CD8-positive, alpha-beta memory T cell (primary cell): Measurements from ENCODE around the gene DUOX1. TPM values are rescaled to one million over a fixed set of nuclear protein-coding genes. Genes with fewer than 3 reads are reported as not detected.
"Not testable (repeated sequence)": the region's sequence is repeated elsewhere in the genome, so short reads cannot be mapped to it uniquely, and the experiment has no call there.

ENCODE experiments used
- CTCF ChIA-PET: fragments of 350-600 bp; sonication (Branson Sonifier 250); formaldehyde crosslinking; loops from one replicate; lab custom pipeline; 2021; ENCODE audit warnings: antibody characterized with exemption; lab: Charles Lee
- POLR2A ChIA-PET: fragments of 350-600 bp; sonication (Branson Sonifier 250); formaldehyde crosslinking; loops from one replicate; lab custom pipeline; 2021; ENCODE audit warnings: antibody characterized with exemption; lab: Charles Lee
- DNase-seq, 5 donors: peaks; one replicate each; pipeline versions ENCODE4 v3.0.0 to v3.0.0-alpha.2; 2020 to 2022; ENCODE audit warnings: mixed read lengths in 1 of 5
- H3K27ac ChIP-seq: one replicate; pipeline ENCODE4 v1.7.0; 2013; ENCODE audit warnings: low read depth, mild to moderate bottlenecking, low read length, moderate library complexity
- H3K27me3 ChIP-seq: 2 replicates; pipeline ENCODE4 v1.7.0; 2013; ENCODE audit warnings: low read length, mild to moderate bottlenecking; ENCODE audit not compliant: insufficient read depth, poor library complexity, severe bottlenecking
- H3K36me3 ChIP-seq: 2 replicates; pipeline ENCODE4 v1.7.0; 2013; ENCODE audit warnings: mild to moderate bottlenecking, low read length, moderate library complexity; ENCODE audit not compliant: insufficient read depth
- H3K4me1 ChIP-seq: 2 replicates; pipeline ENCODE4 v1.7.0; 2013; ENCODE audit warnings: mild to moderate bottlenecking, low read length, moderate library complexity; ENCODE audit not compliant: insufficient read depth
- H3K4me3 ChIP-seq: 2 replicates; pipeline ENCODE4 v1.7.0; 2013; ENCODE audit warnings: mild to moderate bottlenecking, low read length
- H3K9me3 ChIP-seq: 2 replicates; pipeline ENCODE4 v1.7.0; 2013; ENCODE audit warnings: mild to moderate bottlenecking, low read length
- H3K27ac Mint-ChIP-seq, 8 donors: one replicate each; pipeline ENCODE4 v1.8.0; 2020 to 2021; ENCODE audit warnings: mixed read lengths in 8 of 8, mild to moderate bottlenecking in 6 of 8, inconsistent platforms in 3 of 8, moderate library complexity in 3 of 8
- H3K27me3 Mint-ChIP-seq, 2 donors: one replicate each; pipeline ENCODE4 v1.8.0; 2020 to 2021; ENCODE audit warnings: mixed read lengths in 2 of 2, mild to moderate bottlenecking in 1 of 2, moderate library complexity in 1 of 2
- H3K36me3 Mint-ChIP-seq, 3 donors: one replicate each; pipeline ENCODE4 v1.8.0; 2020 to 2021; ENCODE audit warnings: mixed read lengths in 3 of 3, inconsistent platforms in 1 of 3, mild to moderate bottlenecking in 1 of 3
- H3K4me1 Mint-ChIP-seq, 3 donors: one replicate each; pipeline ENCODE4 v1.8.0; 2020 to 2021; ENCODE audit warnings: mixed read lengths in 3 of 3, inconsistent platforms in 1 of 3, mild to moderate bottlenecking in 1 of 3
- H3K4me3 Mint-ChIP-seq, 7 donors: one replicate each; pipeline ENCODE4 v1.8.0; 2020 to 2021; ENCODE audit warnings: mixed read lengths in 7 of 7, mild to moderate bottlenecking in 6 of 7, moderate library complexity in 4 of 7, inconsistent platforms in 2 of 7
- H3K9me3 Mint-ChIP-seq, 5 donors: one replicate each; pipeline ENCODE4 v1.8.0; 2020 to 2022; ENCODE audit warnings: mixed read lengths in 5 of 5, mild to moderate bottlenecking in 3 of 5, moderate library complexity in 2 of 5, inconsistent platforms in 1 of 5
- polyA plus RNA-seq: library from polyadenylated mRNA; unstranded; fragments of 300-500 nt; fragmentation: Illumina TruSeq; gene quantifications from one replicate; pipeline ENCODE4 v1.2.3, GENCODE V29; 2021
- total RNA-seq, 2 experiments: library from RNA; stranded (reverse); gene quantifications; one replicate each; pipeline ENCODE4 v1.2.3, GENCODE V29; 2021

The DUOX1 gene
- total and polyA plus RNA-seq, 3 experiments from 2014 or later = 0.11 to 1.2 TPM; not detected in 1

DNA sequence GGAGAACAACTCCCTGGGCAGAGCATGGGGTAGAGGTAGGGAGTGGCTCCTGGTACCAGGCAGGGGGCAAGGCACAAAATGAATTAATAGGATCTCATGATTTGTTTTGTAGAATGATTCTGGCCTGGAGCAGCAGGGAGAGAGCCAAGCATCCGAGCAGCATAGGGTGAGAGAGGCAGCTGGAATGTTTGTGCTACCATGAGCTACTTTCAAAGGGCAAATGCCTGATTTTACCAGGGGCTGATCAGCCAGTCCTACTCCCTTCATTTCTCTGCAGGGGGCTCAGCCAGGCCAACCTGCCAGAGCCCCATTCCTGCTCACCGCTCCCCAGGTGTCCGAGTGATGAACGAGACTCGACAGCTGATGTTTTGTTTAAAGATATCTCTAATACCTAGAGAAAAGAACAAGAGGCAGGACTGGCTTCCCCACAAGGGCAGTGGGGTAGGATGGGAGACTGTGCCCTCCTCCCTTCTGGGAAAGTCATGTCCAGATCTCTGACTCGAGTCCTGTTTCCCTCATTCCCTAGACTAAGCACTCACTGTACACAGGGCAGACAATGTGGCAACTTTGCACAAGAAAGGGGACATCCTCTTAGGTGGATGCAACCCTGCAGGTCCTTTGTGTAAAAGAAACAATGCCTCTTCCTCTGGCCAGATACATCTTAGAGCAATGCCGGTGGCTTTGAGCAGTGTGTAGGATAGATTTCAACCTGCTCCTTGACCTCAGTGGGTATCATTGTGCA, 28.7 kb upstream of the DUOX1 start:
- CTCF ChIA-PET = no interaction called here

DNA sequence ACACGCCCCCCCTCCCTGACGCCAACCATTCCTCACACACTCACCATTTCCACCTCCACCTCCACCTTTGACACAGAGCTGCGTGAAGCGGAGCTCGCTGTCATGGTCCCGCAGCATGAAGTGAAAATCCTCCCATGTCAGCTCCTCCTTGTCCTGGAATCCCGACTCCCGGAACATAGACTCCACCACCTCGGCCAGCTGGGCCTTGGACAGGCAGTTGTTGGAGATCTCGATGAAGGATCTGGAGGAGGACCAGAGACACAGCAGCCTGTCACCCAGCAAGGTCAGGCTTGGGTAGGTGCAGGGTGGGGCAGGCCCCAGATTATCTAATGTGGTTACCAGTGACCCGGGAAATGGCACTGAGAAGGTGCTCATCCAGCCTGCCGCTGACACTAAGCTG, 28.0 kb upstream of the DUOX1 start:
- H3K27me3 Mint-ChIP-seq = peaks cover 11 to 26% of the 10 kb centered on the region in 2 donors
- H3K4me3 Mint-ChIP-seq = no peak overlapping the region
- ChIA-PET POLR2A (no interaction called here), CTCF (no interaction called here)
- H3K27ac Mint-ChIP-seq = peak overlapping the region in 1 of 8 donors; percentile 48
- H3K4me3 ChIP-seq = no peak overlapping the region
- no peak for DNase-seq
- no peaks in the 10 kb centered on the region for H3K36me3 ChIP-seq
- H3K9me3 ChIP-seq = no peaks in the 10 kb centered on the region
- no peak overlapping the region for H3K27ac ChIP-seq
- no peaks in the 10 kb centered on the region for H3K27me3 ChIP-seq
- no peaks in the 10 kb centered on the region for H3K4me1 Mint-ChIP-seq
- no peaks in the 10 kb centered on the region for H3K36me3 Mint-ChIP-seq
- H3K9me3 Mint-ChIP-seq = no peaks in the 10 kb centered on the region
- H3K4me1 ChIP-seq = no peaks in the 10 kb centered on the region

More for the DNA sequence above, 28.7 kb upstream of the DUOX1 start:
- Mint-ChIP-seq H3K36me3 (no peaks in the 10 kb centered on the region), H3K4me1 (no peaks in the 10 kb centered on the region), H3K9me3 (no peaks in the 10 kb centered on the region), H3K4me3 (no peak overlapping the region), H3K27ac (no peak overlapping the region), H3K27me3 (peaks cover 10 to 19% of the 10 kb centered on the region in 2 donors)
- DNase-seq = no peak
- no peaks in the 10 kb centered on the region for H3K27me3 ChIP-seq
- no peaks in the 10 kb centered on the region for H3K4me1 ChIP-seq
- H3K4me3 ChIP-seq = no peak overlapping the region
- no peaks in the 10 kb centered on the region for H3K9me3 ChIP-seq
- no peaks in the 10 kb centered on the region for H3K36me3 ChIP-seq
- H3K27ac ChIP-seq = no peak overlapping the region
- POLR2A ChIA-PET = no interaction called here

DNA sequence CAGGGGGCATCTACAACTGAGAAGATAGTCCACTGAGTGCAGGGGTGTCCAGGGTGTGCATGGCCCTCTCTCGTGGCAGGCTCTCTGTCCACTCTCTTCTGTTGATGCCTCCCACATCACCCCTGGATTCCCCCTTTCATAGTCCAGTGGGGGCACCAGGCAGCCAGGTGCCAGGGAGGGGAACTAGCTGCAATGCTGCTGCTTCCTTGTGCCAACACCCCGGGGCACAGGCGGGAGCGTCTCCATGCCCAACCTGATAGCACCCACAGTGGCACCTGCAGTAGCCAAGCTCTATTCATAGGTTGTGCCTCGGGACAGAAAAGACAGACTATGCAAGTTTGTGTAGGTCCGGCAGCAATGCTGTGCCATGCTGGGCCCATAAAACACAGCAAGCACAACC, 27.6 kb upstream of the DUOX1 start:
- no peak for DNase-seq
- Mint-ChIP-seq H3K27ac (no peak overlapping the region), H3K36me3 (no peaks in the 10 kb centered on the region), H3K9me3 (no peaks in the 10 kb centered on the region), H3K4me3 (no peak overlapping the region), H3K27me3 (peaks cover 14 to 30% of the 10 kb centered on the region in 2 donors), H3K4me1 (no peaks in the 10 kb centered on the region)
- Histone ChIP-seq H3K4me3 (no peak overlapping the region), H3K9me3 (no peaks in the 10 kb centered on the region), H3K27ac (no peak overlapping the region), H3K4me1 (no peaks in the 10 kb centered on the region), H3K36me3 (no peaks in the 10 kb centered on the region), H3K27me3 (no peaks in the 10 kb centered on the region)
- CTCF ChIA-PET = no interaction called here
- POLR2A ChIA-PET = no interaction called here

DNA sequence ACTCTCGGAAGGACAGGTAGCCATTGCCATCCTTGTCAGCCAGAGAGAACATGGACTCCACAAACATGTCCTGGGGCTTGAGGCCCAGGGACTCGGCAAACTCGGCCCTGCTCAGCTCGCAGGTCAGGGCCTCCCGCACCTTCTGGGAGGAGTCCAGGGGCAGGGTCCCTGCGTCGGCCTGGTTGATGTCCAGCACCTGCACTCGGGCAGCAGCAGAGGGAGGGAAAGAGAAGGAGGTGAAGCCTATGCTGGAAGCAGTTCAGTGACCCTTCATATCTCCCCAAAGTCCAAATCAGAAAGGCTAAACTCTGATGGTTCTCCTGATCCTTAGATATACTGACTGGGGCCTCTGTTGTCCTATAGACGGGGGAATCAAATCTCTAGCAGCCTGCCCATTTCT, 25.6 kb upstream of the DUOX1 start:
- H3K27ac Mint-ChIP-seq, H3K4me3 Mint-ChIP-seq, DNase-seq, H3K4me1 ChIP-seq, H3K4me1 Mint-ChIP-seq, H3K36me3 ChIP-seq, H3K27me3 ChIP-seq, H3K4me3 ChIP-seq, H3K36me3 Mint-ChIP-seq, CTCF ChIA-PET, POLR2A ChIA-PET, H3K9me3 Mint-ChIP-seq, H3K27ac ChIP-seq, H3K9me3 ChIP-seq: not testable (repeated sequence)
- peaks cover 20 to 44% of the 10 kb centered on the region in 2 donors for H3K27me3 Mint-ChIP-seq

DNA sequence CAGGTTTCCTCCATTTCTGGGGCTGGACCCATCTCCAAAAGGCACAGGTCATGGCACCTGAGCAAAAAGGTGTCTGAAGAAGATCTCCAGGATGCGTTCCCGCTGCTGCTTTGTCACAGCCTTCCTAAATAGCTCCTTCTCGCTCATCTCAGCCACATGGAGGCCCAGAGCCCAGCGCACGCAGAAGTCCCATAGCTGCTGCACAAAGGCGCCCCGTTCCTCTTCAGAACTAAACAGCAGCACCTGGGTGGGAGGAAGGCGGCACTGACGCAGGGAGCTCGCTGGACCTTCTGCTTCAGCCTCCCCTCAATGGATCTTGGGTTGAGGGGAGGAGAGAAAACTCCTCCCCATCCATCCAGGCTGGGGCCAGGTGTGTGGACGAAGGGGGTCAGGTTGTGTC, 24.2 kb upstream of the DUOX1 start:
- Histone ChIP-seq H3K9me3 (no peaks in the 10 kb centered on the region), H3K27ac (no peak overlapping the region), H3K4me1 (no peaks in the 10 kb centered on the region), H3K4me3 (no peak overlapping the region), H3K36me3 (no peaks in the 10 kb centered on the region), H3K27me3 (peaks cover 3% of the 10 kb centered on the region)
- Mint-ChIP-seq H3K27ac (no peak overlapping the region), H3K36me3 (no peaks in the 10 kb centered on the region), H3K9me3 (no peaks in the 10 kb centered on the region), H3K27me3 (peaks cover 28 to 58% of the 10 kb centered on the region in 2 donors), H3K4me1 (peaks cover 0 to 4% (median 0%) of the 10 kb centered on the region in 3 donors), H3K4me3 (no peak overlapping the region)
- DNase-seq = no peak
- ChIA-PET POLR2A (no interaction called here), CTCF (interaction anchor here (1.4 kb wide), 1 partner anchor 12 kb away, joined by 6 read pairs; no protein-coding TSS in a partner anchor)

DNA sequence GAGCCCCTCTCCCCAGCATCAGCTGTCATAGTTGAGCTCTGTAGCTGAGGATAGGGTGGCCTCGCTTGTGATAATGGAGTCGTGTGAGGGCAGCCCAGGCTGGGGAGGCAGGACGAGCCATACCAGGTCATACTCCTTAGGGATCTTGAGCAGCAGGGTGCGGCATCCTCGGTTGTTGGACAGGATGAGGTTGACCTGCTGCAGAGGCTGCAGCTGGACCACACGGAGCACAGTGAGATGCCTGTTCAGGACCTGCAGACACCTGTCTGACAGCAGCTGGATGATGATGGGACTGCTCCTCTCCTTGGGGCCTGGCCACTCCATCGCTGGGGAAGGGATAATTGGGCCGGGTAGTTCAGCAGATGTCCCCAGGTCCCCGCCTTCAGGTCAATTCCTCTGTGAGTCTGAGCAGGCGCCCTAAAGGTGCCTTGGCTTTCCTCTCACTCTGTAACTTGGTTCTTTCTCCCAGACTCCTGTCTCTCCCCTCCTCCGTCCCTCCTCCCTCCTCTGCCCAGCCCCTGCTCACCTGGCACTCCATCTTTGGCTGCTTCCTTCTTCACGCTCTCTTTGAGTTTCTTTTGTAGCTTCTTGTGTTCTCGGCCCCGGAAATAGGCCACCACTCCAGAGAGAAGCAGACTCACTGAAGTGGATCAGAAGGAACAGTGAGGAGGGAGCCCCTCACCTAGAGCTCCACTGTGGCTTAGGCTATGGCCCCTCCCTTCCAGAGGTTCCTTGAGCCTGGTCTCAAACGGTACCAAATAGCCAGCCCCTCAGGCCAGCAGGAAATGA, 23.6 kb upstream of the DUOX1 start:
- Histone ChIP-seq H3K9me3 (no peaks in the 10 kb centered on the region), H3K4me1 (no peaks in the 10 kb centered on the region), H3K4me3 (no peak overlapping the region), H3K27me3 (peaks cover 3% of the 10 kb centered on the region), H3K27ac (no peak overlapping the region), H3K36me3 (no peaks in the 10 kb centered on the region)
- POLR2A ChIA-PET = no interaction called here
- DNase-seq = no peak
- CTCF ChIA-PET = interaction anchor here (1.3 to 1.4 kb wide), 2 partner anchors 12 kb away, joined by 5 to 6 read pairs; no protein-coding TSS in a partner anchor
- no peak overlapping the region for H3K27ac Mint-ChIP-seq
- H3K4me1 Mint-ChIP-seq = peaks cover 0 to 4% (median 0%) of the 10 kb centered on the region in 3 donors
- no peak overlapping the region for H3K4me3 Mint-ChIP-seq
- peaks cover 30 to 59% of the 10 kb centered on the region in 2 donors for H3K27me3 Mint-ChIP-seq
- H3K9me3 Mint-ChIP-seq = no peaks in the 10 kb centered on the region
- no peaks in the 10 kb centered on the region for H3K36me3 Mint-ChIP-seq

DNA sequence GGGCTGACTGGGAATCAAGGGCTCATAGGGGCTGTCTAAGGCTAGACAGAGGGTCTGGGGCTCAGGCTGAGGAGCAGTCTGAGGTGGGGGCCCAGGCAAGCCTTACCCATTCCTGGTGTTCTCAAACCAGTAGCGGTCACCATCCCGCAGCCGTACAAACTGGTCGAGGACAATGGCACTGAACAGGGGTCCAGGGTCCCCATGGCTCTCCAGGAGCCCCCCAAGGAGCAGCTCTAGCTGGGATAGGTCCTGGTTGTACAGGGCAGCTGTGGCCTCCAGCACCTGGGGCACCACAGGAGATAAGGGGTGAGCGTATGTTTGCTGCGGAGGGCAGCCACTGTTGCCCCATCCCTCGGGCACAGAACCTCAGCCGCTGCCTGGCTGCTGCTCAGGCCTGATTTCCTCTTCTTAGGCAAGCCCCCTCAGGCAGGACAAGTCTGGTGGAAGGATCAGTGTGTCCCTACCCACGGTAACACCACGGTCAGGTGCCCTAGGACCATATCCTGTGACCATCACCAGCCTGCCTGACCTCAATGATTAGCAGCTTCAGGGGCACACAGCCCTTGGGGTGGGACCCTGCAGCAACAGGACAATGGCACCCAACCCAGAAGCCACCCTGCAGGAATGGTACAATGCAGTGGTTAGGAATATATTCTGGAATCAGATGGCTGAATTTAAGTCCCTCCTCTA, 21.7 kb upstream of the DUOX1 start:
- H3K4me3 ChIP-seq = no peak overlapping the region
- peaks cover 15% of the 10 kb centered on the region for H3K27me3 ChIP-seq
- H3K36me3 Mint-ChIP-seq = no peaks in the 10 kb centered on the region
- peaks cover 9% of the 10 kb centered on the region for H3K4me1 ChIP-seq
- H3K27ac ChIP-seq = no peak overlapping the region
- ChIA-PET POLR2A (no interaction called here), CTCF (no interaction called here)
- peaks cover 41 to 71% of the 10 kb centered on the region in 2 donors for H3K27me3 Mint-ChIP-seq
- DNase-seq = no peak
- no peaks in the 10 kb centered on the region for H3K36me3 ChIP-seq
- no peaks in the 10 kb centered on the region for H3K9me3 ChIP-seq
- no peak overlapping the region for H3K27ac Mint-ChIP-seq
- H3K4me1 Mint-ChIP-seq = peaks cover 6 to 18% (median 8%) of the 10 kb centered on the region in 3 donors
- H3K9me3 Mint-ChIP-seq = no peaks in the 10 kb centered on the region
- no peak overlapping the region for H3K4me3 Mint-ChIP-seq
